GM21423 (cell line): ENCODE results near the gene PLA2G4C.

Source experiments
- ATAC-seq: cut with Tn5 transposase; IDR thresholded peaks from one replicate; pipeline ENCODE4 v1.9.1; 2021; ENCODE audit warnings: mild to moderate bottlenecking, moderate library complexity; ENCODE audit not compliant: unreplicated experiment

The PLA2G4C gene, protein sequence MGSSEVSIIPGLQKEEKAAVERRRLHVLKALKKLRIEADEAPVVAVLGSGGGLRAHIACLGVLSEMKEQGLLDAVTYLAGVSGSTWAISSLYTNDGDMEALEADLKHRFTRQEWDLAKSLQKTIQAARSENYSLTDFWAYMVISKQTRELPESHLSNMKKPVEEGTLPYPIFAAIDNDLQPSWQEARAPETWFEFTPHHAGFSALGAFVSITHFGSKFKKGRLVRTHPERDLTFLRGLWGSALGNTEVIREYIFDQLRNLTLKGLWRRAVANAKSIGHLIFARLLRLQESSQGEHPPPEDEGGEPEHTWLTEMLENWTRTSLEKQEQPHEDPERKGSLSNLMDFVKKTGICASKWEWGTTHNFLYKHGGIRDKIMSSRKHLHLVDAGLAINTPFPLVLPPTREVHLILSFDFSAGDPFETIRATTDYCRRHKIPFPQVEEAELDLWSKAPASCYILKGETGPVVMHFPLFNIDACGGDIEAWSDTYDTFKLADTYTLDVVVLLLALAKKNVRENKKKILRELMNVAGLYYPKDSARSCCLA

DNA sequence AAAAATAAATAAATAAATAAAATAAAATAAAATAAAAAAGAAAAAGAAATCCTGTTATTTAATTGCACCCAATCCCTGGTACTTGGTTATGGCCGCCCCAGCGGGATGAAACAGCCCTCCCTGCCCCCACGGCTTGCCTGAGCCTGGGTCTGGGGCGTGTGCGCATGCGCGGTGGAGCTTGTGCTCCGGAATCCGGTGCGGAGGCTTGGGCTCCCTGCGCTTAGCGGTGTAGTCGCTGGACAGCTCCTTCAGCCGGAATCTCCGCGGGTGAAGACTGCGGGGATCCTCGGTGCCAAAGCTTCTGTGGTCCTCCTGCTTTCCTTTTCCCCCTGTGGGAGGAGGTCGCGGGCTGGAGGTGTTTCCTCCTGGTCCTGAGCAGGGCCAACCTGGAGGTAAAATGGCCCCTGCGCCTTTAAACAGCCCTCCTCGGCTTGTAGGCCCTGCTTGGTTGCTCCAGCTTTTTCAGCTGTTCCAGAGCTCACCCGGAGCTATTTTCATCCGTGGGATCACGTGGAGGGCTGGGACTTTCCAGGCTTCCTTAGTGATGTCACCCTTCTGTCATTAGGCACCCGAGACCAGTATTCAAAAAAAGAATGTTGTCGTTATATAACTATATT is at the start of gene PLA2G4C:
PLA2G4C (minus strand) TSS at position 468 of the 617 bp plus-strand sequence. CDS start 4,288 bp downstream, outside the sequence.
- ATAC-seq, result peak; percentile 58

DNA sequence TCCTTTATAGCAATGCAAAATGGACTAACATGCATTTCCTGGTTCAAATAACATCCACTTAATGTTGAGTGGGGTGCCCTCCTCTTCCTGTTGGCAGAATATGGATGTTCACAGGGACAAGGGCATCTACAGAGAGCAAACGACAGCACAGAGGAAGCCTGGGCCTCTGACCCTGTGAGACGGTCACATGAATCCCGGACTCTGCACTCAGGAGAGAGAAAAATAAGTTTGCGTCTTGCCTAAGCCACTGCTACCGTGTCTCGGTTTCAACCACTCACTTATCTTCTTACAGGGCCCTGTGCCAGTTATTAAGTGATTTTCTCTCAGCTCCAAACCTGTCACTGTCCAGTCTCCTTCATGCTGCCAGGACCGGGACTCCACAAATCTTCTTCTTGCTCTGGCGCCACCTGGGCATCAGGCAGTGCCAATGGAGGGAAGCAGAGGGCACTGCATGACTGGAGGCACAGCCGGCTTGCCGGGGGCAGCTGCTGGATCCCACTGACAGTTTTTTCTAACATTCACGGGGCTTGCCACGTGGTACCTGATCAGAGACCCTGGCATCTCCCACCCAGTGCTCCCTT is 47.7 kb upstream of the PLA2G4C start:
- ATAC-seq, result no peak

DNA sequence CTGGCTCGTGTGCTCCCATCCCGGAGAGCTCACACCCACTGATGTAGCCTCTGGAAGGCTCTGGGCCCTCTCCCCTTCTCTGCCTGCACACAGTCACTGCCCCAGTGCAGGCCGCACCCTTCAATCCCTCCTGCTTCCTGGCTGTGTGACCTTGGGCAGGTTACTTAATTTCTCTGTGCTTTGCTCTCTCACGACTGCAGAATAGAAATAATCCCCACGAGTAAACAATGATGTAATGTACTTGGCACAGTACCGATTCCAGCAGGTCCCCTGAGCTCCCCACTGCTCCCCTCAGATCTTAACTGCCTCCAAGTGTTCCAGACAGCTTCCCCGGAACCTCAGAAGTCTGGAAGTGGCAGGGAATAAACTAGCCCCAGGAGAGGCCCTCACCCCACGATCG is 43.4 kb upstream of the PLA2G4C start:
- no peak for ATAC-seq

DNA sequence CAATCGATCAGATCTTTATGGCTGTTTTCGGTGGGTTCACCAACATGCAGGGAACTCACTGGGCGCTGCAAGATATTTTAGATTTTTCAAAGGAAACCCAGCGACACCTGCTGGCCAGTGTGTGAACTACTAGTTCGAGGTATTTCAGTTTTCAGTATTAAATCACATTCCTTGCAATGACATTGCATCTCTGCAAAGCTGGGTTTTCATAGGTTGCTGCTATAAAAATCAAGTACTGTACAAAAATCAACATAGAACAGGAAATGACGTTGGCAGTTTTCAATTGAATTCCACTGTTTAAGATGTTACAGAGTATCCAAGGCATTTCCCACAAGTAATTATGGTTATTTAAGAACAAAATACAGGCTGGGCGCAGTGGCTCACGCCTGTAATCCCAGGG is 41.9 kb upstream of the PLA2G4C start:
- no peak for ATAC-seq

DNA sequence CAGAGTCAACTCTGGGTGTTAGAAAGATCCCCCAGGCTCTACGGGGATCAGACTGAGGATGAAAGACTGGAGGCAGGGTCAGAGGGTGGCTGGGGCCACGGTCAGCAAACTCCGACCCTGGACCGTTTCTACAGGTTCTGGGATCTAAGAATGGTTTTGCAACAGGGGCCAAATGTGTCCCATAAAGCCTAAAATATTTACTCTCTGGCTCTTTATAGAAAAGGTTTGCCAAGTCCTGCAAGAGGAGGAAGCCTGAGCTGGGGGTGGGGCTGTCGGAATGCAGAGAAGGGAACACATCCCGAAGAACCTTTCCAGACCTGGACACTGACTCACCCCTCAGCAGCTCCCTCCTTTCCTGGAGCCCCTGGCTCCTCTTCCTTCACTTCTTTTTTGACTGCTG is 38.8 kb upstream of the PLA2G4C start:
- no peak for ATAC-seq

DNA sequence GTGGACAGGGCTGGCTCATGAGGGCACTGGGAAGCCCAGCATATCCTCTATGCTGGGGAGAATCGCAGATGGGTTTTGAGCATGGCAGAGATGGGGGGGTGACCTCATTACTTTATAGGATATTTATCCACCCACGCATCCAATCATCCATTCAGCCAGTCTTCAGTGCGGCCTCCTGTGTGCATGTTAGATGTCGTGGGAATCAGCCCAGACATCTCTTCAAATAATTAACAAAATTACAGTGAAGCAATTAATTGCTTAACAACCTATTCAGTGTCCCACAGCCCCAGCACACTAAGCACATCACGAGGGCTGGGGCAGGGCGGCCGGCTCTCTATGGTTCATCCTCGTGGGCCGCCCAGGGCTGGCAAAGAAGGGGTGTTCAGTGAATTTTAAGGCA is 38.0 kb upstream of the PLA2G4C start:
- ATAC-seq, result no peak

DNA sequence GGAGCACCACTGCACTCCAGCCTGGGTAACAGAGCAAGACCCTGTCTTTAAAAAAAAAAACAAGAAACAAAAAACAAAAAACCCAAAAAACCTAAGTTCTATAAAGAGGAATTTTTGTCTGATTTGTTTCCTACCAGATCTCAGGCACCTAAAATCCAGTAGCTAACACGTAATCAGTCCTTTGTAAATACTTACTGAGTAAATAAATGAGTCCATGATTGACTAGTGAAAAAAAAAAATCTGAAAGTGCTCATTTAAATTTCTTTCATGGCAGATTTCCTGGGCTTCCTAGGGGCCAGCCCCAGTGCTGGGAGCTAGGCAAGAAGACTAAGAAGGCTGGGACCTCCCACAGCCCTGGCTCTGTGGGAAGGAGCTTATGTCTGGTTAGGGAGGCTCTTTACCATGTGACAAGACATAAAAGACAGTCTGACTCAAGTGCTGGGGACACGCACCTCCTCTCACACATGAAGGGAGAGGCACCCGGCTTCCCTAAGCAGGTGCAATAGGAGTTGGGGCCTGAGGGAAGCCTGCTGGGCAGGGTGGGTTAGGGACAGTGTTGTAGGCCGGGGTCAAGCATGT is 37.1 kb upstream of the PLA2G4C start:
- no peak for ATAC-seq

DNA sequence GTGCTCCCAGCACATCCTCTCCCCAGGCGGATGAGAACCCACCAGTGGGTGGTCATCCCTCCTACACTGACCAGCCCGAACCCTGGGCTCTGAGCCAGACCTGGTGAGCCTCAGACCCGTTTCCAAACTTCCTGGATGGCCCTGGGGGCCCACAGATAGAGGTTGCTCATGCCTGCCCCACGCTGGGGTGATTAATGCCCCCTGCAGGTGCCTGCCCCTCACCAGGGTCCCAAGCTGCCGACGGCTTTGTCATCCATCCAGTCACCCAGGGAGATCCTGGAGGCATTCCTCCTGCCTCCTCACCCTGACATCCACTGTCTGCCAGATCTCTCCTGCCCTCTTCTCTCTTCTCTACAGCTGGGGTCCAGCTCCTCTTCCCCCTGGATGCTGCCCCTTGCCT is 28.4 kb upstream of the PLA2G4C start:
- no peak for ATAC-seq

DNA sequence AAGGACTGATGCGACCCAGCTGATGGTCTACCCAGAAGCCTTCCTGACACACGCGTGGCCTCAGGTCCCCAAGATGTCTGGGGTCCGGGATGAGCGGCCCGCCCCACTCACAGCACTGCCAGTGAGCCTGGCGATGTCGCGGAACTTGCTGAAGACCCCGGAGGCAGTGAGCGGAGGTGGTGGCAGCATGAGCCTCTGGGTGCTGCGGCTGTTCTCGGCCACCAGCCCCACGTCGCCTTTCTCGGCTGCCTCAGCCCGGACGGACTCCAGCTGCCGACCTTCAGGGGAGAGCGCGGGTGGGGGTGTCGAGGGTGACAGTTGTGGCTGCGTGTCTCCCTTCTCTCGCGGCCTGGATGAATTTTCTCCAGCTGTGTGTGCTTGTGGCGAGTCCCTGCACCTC is 26.8 kb upstream of the PLA2G4C start:
- ATAC-seq, result no peak

DNA sequence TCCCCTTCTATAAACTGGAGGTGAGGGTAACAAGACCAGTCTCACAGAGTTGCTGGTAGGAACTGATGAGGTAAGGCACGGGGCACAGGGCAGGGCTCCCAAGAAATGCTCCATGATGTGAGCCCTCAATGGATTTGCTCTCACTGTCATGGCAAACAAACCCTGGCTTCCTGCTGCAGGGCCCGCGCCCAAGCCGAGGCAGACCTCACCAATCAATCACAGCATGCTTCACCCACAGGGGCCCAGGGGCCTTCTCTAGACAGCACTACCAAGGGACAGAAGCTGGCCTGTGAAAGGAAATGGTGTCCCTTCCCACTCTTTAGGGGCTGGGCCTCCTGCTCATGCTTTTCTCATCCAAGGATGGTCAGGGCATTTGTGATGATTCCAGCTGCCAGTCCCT is 25.9 kb upstream of the PLA2G4C start:
- ATAC-seq, result no peak

DNA sequence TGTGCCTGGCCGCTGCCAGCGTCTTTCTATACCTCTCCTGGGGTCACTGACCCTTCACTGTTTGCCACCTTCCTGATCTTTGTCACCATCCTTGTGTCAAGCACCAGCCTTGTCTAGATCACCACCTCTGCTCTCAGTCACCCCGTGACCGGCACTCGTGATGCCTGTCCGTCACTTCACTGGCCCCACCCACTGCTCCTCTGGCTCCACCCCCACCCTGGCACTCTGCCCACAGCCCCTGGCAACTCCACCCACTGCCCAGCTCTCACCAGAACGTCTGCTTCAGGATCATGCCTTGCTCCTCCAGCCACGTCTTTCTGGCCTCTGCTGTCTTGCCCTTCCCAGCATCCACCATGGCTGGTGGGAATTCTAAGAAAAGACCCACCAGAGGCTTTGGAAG is 24.8 kb upstream of the PLA2G4C start:
- no peak for ATAC-seq

DNA sequence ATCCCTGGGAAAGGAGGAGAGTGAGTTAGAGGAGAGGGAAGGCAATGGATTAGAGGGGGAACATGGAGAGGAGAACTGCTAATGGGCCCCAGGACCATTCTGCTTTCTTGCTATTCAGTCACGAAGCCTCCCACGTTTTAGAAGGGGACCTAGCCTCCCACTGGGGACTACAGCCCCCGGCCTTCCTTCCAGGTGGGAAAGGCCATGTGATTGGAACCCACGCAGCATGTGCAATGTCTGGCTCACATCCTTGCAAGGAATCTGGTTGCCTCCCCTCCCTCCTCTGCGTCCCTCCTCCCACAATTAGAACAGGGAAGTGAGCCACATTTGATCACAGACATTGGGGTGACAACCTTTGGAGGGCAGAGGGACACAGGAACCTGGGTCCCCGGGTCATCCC is 22.5 kb upstream of the PLA2G4C start:
- ATAC-seq, result no peak

DNA sequence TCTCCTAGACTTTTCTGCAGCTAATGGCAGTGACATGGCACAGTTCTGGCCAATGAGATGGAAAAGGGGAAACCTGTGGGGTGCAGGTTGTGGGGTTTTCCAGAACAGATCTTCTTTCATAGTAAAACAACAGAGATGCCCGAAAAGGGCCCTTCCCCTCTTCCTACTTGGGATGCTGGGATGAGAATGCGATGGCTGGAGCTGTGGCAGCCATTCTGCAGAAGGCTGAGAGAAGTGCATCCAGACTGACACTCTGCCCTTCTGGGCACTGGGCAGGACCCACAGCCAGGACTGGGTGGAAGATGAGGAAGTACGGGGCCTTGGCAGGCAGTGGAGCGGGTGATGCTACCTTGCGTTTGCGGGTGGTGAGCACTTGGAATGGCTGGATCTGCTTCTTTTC is 16.9 kb upstream of the PLA2G4C start:
- no peak for ATAC-seq

DNA sequence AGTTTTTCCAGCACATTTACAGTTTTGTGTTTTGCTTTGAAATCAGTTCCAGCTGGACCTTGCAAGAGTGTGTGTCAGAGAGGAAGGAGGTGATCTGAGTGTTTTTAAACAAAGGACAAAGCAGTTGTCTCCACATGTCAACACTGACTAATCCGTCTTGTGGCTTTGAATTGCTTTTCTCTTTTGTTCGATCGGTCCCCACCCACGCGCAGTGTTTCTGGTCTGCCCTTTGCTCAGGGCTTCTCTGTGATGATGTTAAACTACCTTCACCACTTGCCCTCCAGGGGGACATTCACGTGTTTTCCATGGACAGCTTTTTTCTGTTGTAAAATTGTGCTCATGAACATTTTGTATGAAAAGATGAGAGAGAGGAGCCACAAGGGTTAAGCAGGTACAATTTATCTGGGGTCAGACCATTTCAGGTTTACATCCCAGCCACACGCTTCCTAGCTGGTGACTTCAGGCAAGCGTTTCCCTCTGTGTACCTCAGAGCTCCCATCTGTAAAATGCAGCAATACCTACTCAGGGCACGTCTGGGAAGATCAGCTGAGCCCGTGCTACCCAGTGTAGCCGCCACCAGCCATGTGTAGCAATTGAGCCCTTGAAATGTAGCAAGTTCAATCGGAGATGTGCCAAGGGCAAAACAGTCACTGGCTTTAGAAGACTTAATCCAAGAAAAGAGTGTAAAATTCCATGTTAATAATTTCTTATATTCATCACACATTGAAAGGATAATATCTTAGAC is 13.5 kb upstream of the PLA2G4C start:
- no peak for ATAC-seq

DNA sequence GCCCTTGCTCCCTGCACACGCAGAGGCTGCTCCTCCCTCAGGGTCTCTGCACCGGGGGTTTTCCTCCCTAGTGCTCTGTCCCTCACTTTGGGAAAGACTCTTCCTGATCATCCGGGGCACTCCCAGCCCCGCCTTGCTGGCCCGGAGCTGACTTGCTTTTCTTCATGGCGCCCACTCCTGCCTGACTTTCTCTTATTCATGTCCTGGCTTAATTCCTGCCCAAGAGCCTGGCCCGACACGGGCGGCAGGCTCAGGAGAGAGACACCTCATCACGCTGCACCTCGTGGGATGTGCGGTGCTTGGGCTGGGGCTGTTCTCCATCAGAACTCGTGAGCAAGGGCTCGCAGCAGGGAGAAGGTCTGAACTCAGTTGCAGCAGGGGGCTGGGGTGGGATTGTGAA is 11.8 kb upstream of the PLA2G4C start:
- no peak for ATAC-seq

DNA sequence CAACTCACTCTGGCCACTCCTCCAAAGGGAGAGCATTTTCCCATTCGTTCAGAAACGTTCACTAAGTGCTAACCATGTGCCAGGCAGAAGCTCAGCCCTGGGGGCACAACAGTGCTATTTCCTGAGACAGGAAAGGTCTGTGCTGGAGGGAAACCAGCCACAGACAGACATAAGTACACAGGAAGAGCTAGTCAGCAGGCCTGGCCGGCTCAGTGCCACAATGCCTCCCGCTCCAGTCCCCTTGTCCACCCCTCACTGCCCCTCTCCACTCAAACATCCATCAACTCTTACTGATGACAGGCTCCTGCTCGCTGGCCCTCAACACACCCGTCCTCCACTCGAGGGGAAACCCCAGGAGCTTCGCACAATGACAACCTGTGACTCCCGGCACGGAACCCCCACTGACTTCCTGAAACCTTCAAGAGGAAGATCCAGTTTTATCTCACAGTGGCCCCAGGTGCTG is 11.3 kb upstream of the PLA2G4C start:
- no peak for ATAC-seq

DNA sequence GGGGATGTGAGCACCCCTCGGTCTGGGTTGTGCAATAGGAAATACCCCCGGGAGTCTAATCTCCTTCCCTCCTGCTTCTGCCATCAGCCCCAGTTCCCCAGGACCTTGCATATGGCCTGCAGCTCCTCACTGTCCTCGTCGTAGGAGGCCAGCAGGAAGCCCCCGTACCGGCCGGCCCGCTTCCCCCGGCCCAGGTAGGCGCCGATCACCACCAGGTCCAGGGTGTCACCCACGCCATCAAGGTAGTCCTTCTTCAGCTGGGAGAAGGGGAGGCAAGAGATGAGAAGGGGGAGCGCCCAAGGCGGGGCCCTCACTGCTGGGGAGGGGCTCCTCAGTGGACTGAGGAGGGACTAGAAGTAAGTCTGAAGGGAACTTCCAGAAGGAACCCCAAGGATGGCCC is 10.4 kb upstream of the PLA2G4C start:
- ATAC-seq, result no peak

DNA sequence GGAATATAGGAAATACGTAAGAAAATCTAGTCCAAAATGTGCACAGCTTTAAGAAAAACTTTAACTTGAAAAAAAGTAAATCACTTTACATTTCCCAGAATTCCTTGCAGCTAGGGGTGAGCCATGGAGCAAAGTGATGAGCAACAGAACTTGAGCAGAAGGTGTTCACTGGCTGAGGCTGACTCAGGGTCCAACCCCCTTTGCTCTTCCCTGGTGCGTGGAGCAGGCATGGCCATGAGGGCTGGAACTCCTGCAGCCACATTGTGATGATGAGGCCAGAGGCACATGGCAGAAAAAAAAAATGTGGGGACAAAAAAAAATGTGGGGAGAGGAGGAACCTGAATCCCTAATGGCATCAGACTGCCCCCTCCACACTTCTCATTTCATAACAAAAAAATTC is 9.9 kb upstream of the PLA2G4C start:
- ATAC-seq, result no peak

DNA sequence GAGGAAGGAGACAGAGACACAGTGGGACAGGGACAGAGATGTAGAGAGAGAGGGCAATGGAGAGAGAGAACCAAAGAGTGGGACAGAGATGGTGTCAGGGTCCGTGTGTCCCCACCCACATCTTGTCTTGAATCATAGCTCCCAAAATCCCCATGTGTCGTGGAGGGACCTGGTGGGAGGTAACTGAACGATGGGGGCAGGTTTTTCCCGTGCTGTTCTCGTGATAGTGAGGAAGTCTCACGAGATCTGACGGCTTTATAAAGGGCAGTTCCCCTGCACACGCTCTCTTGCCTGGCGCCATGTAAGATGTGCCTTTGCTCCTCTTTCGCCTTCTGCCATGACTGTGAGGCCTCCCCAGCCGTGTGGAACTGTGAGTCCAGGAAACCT is 7.5 kb upstream of the PLA2G4C start:
- ATAC-seq, result no peak

DNA sequence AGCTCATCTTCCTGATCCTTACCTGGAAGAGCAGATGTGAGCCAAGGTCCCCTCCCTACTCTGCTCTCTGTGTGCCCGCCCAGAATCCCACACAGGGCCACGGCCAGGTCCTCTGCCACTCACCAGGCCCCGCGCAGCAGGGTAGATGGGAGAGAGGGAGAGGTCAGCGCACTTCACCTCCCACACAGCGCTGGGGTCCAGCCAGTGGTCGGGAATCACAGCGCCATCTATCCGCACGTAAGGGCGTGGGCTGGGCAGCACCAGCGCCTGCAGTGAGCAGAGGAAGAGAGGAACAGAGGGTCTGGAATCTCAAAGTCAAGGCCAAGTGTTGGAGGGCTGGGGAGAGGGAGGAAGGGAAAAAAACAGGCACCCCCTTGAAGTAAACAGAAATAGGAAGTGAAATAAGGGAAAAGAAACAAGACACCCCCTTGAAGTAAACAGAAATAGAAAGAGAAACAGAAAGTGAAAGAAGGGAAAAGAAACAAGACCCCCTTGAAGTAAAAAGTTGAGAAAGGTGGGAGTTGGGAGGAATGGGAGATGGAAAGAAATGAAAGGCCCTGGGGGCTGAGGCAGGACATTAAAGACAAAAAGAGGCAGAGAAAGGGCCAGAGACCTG is 7.0 kb upstream of the PLA2G4C start:
- no peak for ATAC-seq
